AG09319 (cell line): ENCODE measurements around the gene APOC4.

ENCODE experiments used
- DNase-seq: peaks from one replicate; pipeline ENCODE4 v3.0.0-alpha.2; 2010; ENCODE audit warnings: low read depth; ENCODE audit errors: extremely low read depth
- CTCF ChIP-seq: IDR thresholded peaks from 2 replicates; pipeline ENCODE4 v1.5.1; 2011; ENCODE audit warnings: low read depth, mild to moderate bottlenecking, inconsistent platforms, low read length, moderate library complexity

Gene APOC4

GRCh38 chr19:44975444-44975843, 33.4 kb downstream of the APOC4 start:
- TF ChIP-seq CTCF, result no peak
- DNase-seq, result no peak

- DNase-seq, result no peak
- TF ChIP-seq CTCF, result no peak
These were observed 42.0 kb downstream of the APOC4 start for GRCh38 chr19:44984005-44984404.

- DNase-seq, result no peak
- TF ChIP-seq CTCF, result no peak
These were observed 43.4 kb downstream of the APOC4 start for GRCh38 chr19:44985445-44985844.

GRCh38 chr19:44986389-44986788, 44.4 kb downstream of the APOC4 start:
- TF ChIP-seq CTCF, result no peak
- DNase-seq, result no peak

- no peak for TF ChIP-seq CTCF
These were observed 45.2 kb downstream of the APOC4 start for GRCh38 chr19:44987148-44987675.

GRCh38 chr19:44988273-44988672, 46.2 kb downstream of the APOC4 start:
- no peak for DNase-seq
- no peak for TF ChIP-seq CTCF

More at GRCh38 chr19:44987148-44987675, 45.2 kb downstream of the APOC4 start:
- DNase-seq, result no peak

GRCh38 chr19:44988896-44989556, 47.0 kb downstream of the APOC4 start:
- peak; percentile 64 for TF ChIP-seq CTCF
- DNase-seq, result peak; percentile 14
